Activated naive CD4-positive, alpha-beta T cell treated with anti-CD3 and anti-CD28 coated beads for 36 hours (primary cell): ENCODE data around the gene GPC5. TPM values are rescaled to one million over a fixed set of nuclear protein-coding genes. Genes with fewer than 3 reads are reported as not detected.
A peak's percentile ranks its signal among the peaks of the same experiment; 100 is the strongest.
"Not testable (repeated sequence)": the region's sequence is repeated elsewhere in the genome, so short reads cannot be mapped to it uniquely, and the experiment has no call there.

Experiments
- CTCF ChIA-PET: fragments of 350-600 bp; sonication (Branson Sonifier 250); formaldehyde crosslinking; loops from one replicate; lab custom pipeline; 2021; ENCODE audit warnings: antibody characterized with exemption; lab: Charles Lee
- DNase-seq: peaks from one replicate; pipeline ENCODE4 v3.0.0-alpha.2; 2020
- H3K27ac Mint-ChIP-seq: one replicate; pipeline ENCODE4 v1.8.0; 2021; ENCODE audit warnings: mild to moderate bottlenecking, mixed read lengths
- H3K27me3 Mint-ChIP-seq: one replicate; pipeline ENCODE4 v1.8.0; 2021; ENCODE audit warnings: low read depth, mixed read lengths
- H3K36me3 Mint-ChIP-seq: one replicate; pipeline ENCODE4 v1.8.0; 2021; ENCODE audit warnings: low read depth, mixed read lengths
- H3K4me1 Mint-ChIP-seq: one replicate; pipeline ENCODE4 v1.8.0; 2021; ENCODE audit warnings: low read depth, mixed read lengths
- H3K4me3 Mint-ChIP-seq: one replicate; pipeline ENCODE4 v1.8.0; 2021; ENCODE audit warnings: mild to moderate bottlenecking, moderate library complexity, mixed read lengths
- H3K9me3 Mint-ChIP-seq: one replicate; pipeline ENCODE4 v1.8.0; 2021; ENCODE audit warnings: mixed read lengths
- intact Hi-C: fragments of 100-400 bp; cut with micrococcal nuclease; formaldehyde crosslinking; loops from one replicate; pipeline ENCODE4 v1.15.1; 2023
- total RNA-seq, 2 experiments: library from RNA; stranded (reverse); gene quantifications; one replicate each; pipeline ENCODE4 v1.2.3, GENCODE V29; 2021

GPC5 gene
- under 1 TPM; 0.38 to 0.40 TPM for total RNA-seq

DNA sequence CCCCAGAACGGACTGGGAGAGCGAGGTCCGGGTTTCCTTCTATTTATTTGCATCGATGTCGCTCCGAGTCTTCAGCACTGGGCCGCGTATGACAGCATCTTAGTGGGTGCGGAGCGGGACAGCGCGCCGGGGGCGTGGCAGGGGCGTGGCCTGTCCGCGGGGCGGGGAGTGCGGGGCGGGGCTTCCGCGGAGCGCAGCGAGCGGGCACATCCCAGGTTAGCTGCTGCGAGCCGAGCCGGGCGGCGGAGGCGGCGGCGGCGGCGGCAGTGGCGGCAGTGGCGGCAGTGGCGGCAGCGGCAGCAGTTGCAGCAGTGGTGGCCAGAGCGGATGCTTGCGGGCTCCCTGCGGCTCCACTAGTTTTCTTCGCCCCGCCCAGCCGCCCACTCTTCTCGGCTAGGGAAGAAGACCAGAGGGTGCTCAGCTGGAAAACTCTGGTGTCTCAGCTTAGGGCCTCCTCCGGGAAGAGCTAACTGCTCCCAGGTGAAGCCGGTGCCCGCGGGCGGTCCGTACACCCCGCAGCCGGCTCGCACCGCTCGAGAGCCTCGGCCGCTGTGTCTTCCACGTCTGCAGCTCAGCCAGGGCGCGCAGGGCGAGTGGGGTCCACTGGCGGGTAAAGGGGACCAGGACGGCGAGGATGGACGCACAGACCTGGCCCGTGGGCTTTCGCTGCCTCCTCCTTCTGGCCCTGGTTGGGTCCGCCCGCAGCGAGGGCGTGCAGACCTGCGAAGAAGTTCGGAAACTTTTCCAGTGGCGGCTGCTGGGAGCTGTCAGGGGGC lies at the start of gene GPC5:
GPC5 (plus strand) TSS at position 209 of the 776 bp plus-strand sequence.
- H3K27me3 Mint-ChIP-seq, result peaks cover 52% of the 10 kb centered on the region
- no peaks in the 10 kb centered on the region for H3K36me3 Mint-ChIP-seq
- intact Hi-C loops, result loop anchor here (1.0 to 2.0 kb wide), 3 partner anchors 29 to 86 kb away; partner anchors contain the start of gene MIR17HG
- H3K4me1 Mint-ChIP-seq, result peaks cover 17% of the 10 kb centered on the region
- peak within 1 kb of the TSS; percentile 75 for H3K4me3 Mint-ChIP-seq
- H3K27ac Mint-ChIP-seq, result no peak within 1 kb of the TSS
- CTCF ChIA-PET, result interaction anchor here (0.6 to 1.1 kb wide), 3 partner anchors 9 to 29 kb away, joined by 3 to 4 read pairs (median 4); no protein-coding TSS in a partner anchor
- DNase-seq, result peak; percentile 84
- H3K9me3 Mint-ChIP-seq, result no peaks in the 10 kb centered on the region

DNA sequence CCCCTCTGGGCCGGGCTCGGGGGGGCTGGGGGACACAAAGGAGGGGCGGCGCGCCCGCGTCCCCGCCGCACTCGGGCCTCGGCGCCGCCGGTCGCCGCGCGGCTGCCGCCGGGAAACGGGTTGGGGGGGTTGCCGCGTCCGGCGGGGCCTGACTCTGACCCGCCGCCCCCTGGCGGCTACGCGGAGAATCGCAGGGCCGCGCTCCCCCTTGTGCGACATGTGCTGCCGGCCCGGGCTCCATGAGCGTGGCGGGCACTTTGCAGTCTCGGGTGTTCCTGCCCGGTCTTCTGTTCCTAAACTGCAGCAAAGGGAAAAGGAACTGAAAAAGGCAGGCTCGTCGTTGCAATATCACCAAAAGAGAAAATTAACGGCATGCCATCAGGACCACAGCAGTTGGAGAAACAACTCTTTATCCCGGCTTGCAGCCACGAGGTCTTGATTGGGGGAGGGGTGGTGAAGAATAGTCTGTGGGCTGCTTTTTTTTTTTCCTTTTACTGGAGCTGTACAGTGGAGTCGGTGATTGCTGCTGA lies 49.5 kb upstream of the GPC5 start:
- intact Hi-C loops, result loop anchor here (1.0 kb wide), 3 partner anchors 20 to 215 kb away; no protein-coding TSS in a partner anchor
- CTCF ChIA-PET, result interaction anchor here (1.0 to 1.3 kb wide), 3 partner anchors 9 to 35 kb away, joined by 3 to 10 read pairs (median 6); no protein-coding TSS in a partner anchor
- Mint-ChIP-seq H3K4me1 (peaks cover 45% of the 10 kb centered on the region), H3K36me3 (peaks cover 48% of the 10 kb centered on the region), H3K27ac (peak overlapping the region; percentile 91), H3K9me3 (no peaks in the 10 kb centered on the region), H3K27me3 (no peaks in the 10 kb centered on the region), H3K4me3 (peak overlapping the region; percentile 95)
- peak; percentile 94 for DNase-seq

- H3K27ac Mint-ChIP-seq, result peak overlapping the region; percentile 91
- intact Hi-C loops, result loop anchor here (1.0 kb wide), 3 partner anchors 19 to 216 kb away; no protein-coding TSS in a partner anchor
- no peak for DNase-seq
- peaks cover 48% of the 10 kb centered on the region for H3K4me1 Mint-ChIP-seq
- H3K9me3 Mint-ChIP-seq, result no peaks in the 10 kb centered on the region
- peaks cover 59% of the 10 kb centered on the region for H3K36me3 Mint-ChIP-seq
- no peaks in the 10 kb centered on the region for H3K27me3 Mint-ChIP-seq
- CTCF ChIA-PET, result interaction anchor here (1.2 to 1.3 kb wide), 3 partner anchors 10 to 43 kb away, joined by 4 to 10 read pairs (median 6); no protein-coding TSS in a partner anchor
- H3K4me3 Mint-ChIP-seq, result peak overlapping the region; percentile 95
Observed at GRCh38 chr13:91349992-91350911, 48.2 kb upstream of the GPC5 start.

DNA sequence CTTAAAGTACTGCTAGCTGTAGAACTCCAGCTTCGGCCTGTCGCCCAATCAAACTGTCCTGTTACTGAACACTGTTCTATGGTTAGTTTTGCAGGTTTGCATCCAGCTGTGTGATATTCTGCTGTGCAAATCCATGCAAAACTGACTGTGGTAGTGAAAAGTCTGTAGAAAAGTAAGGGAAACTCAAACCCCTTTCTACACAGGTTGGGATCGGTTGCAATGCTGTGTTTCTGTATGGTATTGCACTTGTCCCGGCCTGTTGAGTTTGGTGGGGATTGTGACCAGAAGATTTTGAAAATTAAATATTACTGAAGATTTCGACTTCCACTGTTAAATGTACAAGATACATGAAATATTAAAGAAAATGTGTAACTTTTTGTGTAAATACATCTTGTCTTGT lies 47.3 kb upstream of the GPC5 start:
- Mint-ChIP-seq H3K27ac (no peak overlapping the region), H3K4me1 (peaks cover 50% of the 10 kb centered on the region), H3K36me3 (peaks cover 68% of the 10 kb centered on the region), H3K9me3 (no peaks in the 10 kb centered on the region), H3K27me3 (no peaks in the 10 kb centered on the region), H3K4me3 (peak overlapping the region; percentile 95)
- intact Hi-C loops, result no loop called here
- CTCF ChIA-PET, result interaction anchor here (1.0 kb wide), 1 partner anchor 37 kb away, joined by 3 read pairs; no protein-coding TSS in a partner anchor
- DNase-seq, result no peak

GRCh38 chr13:91351980-91352379 lies 46.4 kb upstream of the GPC5 start:
- intact Hi-C loops, result no loop called here
- Mint-ChIP-seq H3K36me3 (peaks cover 71% of the 10 kb centered on the region), H3K4me3 (peak overlapping the region; percentile 95), H3K27me3 (no peaks in the 10 kb centered on the region), H3K9me3 (no peaks in the 10 kb centered on the region), H3K27ac (peak overlapping the region; percentile 11), H3K4me1 (peaks cover 56% of the 10 kb centered on the region)
- DNase-seq, result no peak
- CTCF ChIA-PET, result interaction anchor here (1.0 kb wide), 1 partner anchor 38 kb away, joined by 3 read pairs; no protein-coding TSS in a partner anchor

DNA sequence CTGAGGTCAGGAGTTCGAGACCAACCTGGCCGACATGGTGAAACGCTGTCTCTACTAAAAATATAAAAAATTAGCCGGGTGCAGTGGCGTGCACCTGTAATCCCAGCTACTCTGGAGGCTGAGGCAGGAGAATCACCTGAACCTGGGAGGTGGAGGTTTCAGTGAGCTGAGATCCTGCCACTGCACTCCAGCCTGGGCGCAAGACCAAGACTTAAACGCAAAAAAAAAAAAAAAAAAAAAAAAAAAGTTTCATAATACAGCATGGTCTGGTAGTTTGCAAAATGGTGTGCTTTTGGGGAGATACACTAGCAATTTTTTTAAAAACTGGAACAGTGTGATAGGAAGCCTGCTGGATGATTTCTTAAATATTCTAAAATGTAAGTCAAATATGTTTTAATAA lies 45.5 kb upstream of the GPC5 start:
- H3K4me3 Mint-ChIP-seq, H3K27ac Mint-ChIP-seq, CTCF ChIA-PET, H3K9me3 Mint-ChIP-seq, DNase-seq, H3K27me3 Mint-ChIP-seq, intact Hi-C loops: not testable (repeated sequence)
- Mint-ChIP-seq H3K36me3 (peaks cover 76% of the 10 kb centered on the region), H3K4me1 (peaks cover 59% of the 10 kb centered on the region)

GRCh38 chr13:91353494-91353893 lies 44.9 kb upstream of the GPC5 start:
- CTCF ChIA-PET, result no interaction called here
- Mint-ChIP-seq H3K36me3 (peaks cover 76% of the 10 kb centered on the region), H3K27me3 (no peaks in the 10 kb centered on the region), H3K4me3 (no peak overlapping the region), H3K4me1 (peaks cover 60% of the 10 kb centered on the region), H3K27ac (peak overlapping the region; percentile 36), H3K9me3 (no peaks in the 10 kb centered on the region)
- intact Hi-C loops, result no loop called here
- no peak for DNase-seq

GRCh38 chr13:91355099-91355825 lies 43.2 kb upstream of the GPC5 start:
- Mint-ChIP-seq H3K36me3 (peaks cover 62% of the 10 kb centered on the region), H3K4me3 (no peak overlapping the region), H3K27me3 (no peaks in the 10 kb centered on the region), H3K9me3 (no peaks in the 10 kb centered on the region), H3K4me1 (peaks cover 59% of the 10 kb centered on the region), H3K27ac (no peak overlapping the region)
- intact Hi-C loops, result no loop called here
- DNase-seq, result no peak
- CTCF ChIA-PET, result no interaction called here

DNA sequence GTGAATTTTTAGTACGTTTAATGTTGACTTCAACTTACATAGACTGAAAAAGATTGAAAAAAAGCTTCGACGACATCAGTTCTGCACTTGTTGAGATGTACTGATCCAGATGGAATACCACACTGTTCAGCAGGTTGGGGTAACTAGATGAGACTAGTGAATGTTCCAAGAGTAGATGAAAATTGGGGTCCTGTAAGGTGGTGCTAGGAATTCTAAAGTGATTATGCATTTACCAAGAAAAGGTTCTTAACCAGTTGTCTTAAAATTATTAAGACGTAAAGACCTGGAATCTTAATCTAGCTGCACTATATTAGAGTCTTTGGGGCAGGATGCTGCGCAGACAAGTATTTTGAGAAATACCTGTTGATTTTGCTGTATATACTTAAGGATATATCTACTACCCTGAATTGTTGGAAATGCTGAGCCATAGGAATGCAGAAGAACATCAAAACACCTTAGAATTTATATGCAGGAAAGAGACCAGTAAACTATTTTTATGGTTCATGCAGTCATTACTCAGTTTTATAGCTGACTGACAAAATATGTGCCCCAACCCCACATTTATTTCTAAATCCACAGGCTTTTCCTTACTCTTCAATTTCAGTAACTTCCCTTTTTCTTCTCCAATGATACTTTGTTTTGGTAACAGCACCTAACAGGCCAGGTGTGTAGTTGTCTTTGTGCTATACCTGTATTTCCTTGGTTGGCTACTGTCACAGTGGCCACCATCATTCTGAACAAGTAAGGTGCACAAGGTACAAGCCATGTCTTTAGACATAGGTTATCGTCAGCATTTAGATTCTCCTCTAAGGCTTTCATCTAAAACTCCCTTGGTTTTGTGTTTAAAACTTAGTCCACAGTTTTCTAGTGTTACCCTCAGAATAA lies 42.4 kb upstream of the GPC5 start:
- intact Hi-C loops, result no loop called here
- H3K9me3 Mint-ChIP-seq, result no peaks in the 10 kb centered on the region
- no peak overlapping the region for H3K27ac Mint-ChIP-seq
- no peak for DNase-seq
- CTCF ChIA-PET, result no interaction called here
- no peak overlapping the region for H3K4me3 Mint-ChIP-seq
- H3K4me1 Mint-ChIP-seq, result peaks cover 52% of the 10 kb centered on the region
- H3K27me3 Mint-ChIP-seq, result no peaks in the 10 kb centered on the region
- H3K36me3 Mint-ChIP-seq, result peaks cover 54% of the 10 kb centered on the region

- H3K4me1 Mint-ChIP-seq, result peaks cover 43% of the 10 kb centered on the region
- H3K9me3 Mint-ChIP-seq, result no peaks in the 10 kb centered on the region
- H3K4me3 Mint-ChIP-seq, result no peak overlapping the region
- no peaks in the 10 kb centered on the region for H3K27me3 Mint-ChIP-seq
- CTCF ChIA-PET, result interaction anchor here (1.6 kb wide), 1 partner anchor 43 kb away, joined by 8 read pairs; no protein-coding TSS in a partner anchor
- intact Hi-C loops, result no loop called here
- H3K27ac Mint-ChIP-seq, result peak overlapping the region; percentile 11
- DNase-seq, result no peak
- peaks cover 44% of the 10 kb centered on the region for H3K36me3 Mint-ChIP-seq
Observed at GRCh38 chr13:91356919-91357612, 41.4 kb upstream of the GPC5 start.
